Progenitor cell of endocrine pancreas (in vitro differentiated cells): ENCODE measurements around the gene SIX3. TPM values are rescaled to one million over a fixed set of nuclear protein-coding genes. Genes with fewer than 3 reads are reported as not detected.

Source experiments
- DNase-seq: peaks from one replicate; pipeline ENCODE4 v3.0.0; 2021; ENCODE audit warnings: low spot score; ENCODE audit not compliant: unreplicated experiment
- H3K27ac Mint-ChIP-seq: 2 replicates; pipeline ENCODE4 v1.8.0; 2021; ENCODE audit warnings: mild to moderate bottlenecking, moderate library complexity, mixed read lengths
- H3K27me3 Mint-ChIP-seq: 2 replicates; pipeline ENCODE4 v1.8.0; 2021; ENCODE audit warnings: mixed read lengths
- H3K36me3 Mint-ChIP-seq: 2 replicates; pipeline ENCODE4 v1.8.0; 2022; ENCODE audit warnings: mixed read lengths; ENCODE audit not compliant: insufficient read depth
- H3K4me1 Mint-ChIP-seq: 2 replicates; pipeline ENCODE4 v1.8.0; 2021; ENCODE audit warnings: low read depth, mixed read lengths
- H3K4me3 Mint-ChIP-seq: 2 replicates; pipeline ENCODE4 v1.8.0; 2021; ENCODE audit warnings: low read depth, mild to moderate bottlenecking, moderate library complexity, mixed read lengths
- H3K9me3 Mint-ChIP-seq: 2 replicates; pipeline ENCODE4 v1.8.0; 2021; ENCODE audit warnings: low read depth, mixed read lengths
- long read RNA-seq: library from polyadenylated mRNA; unstranded; transcript quantifications from one replicate; pipeline ENCODE4 v2.0.0, GENCODE V29; 2020
- total RNA-seq: library from RNA; stranded (reverse); gene quantifications from 2 replicates; pipeline ENCODE4 v1.2.1, GENCODE V29; 2021
- TF ChIP-seq, protein P1 (sequence below): fragments of 200-600 bp; sonication (generic); IDR thresholded peaks from one replicate; pipeline ENCODE4 v1.5.0; 2021; ENCODE audit warnings: antibody characterized with exemption, mild to moderate bottlenecking; ENCODE audit not compliant: unreplicated experiment

The SIX3 gene
- total RNA-seq = not detected in 2 replicates
- long read RNA-seq = 0 reads

DNA sequence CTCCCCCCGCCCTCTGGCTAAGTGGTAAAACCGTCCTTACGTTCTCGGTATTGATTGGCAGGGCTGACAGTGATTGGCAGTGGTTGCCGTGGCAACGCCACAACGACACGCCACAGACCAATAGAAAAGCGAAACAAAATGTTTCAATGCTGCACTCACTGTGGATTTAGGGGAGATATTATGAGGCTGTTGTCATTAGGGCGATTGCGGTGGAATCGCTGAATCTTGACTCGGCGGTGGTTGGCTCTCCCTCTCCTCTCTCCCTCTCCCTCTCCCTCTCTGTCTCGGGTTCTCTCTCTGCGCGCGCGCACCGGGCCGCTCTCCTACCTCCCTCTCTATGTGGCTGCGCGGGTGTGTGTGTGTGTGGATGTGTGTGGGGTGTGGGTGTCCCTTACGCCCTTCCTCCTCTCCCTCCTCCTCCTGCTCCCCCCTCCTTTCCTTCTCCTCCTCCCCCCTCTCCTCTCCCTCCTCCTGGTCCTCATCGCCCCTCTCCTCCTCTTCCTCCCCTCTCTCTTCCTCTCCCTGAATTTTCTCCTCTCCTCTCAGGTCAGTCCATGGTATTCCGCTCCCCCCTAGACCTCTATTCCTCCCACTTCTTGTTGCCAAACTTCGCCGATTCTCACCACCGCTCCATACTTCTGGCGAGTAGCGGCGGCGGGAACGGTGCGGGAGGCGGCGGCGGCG is at the start of gene SIX3:
Gene SIX3 (plus strand): TSS at position 152 of the 684 bp plus-strand sequence. CDS start 403 bp downstream, at position 555.
- Mint-ChIP-seq H3K27ac (peak within 1 kb of the TSS; percentile 16), H3K9me3 (no peaks in the 10 kb centered on the region), H3K36me3 (no peaks in the 10 kb centered on the region), H3K27me3 (peaks cover 89% of the 10 kb centered on the region), H3K4me1 (peaks cover 16% of the 10 kb centered on the region), H3K4me3 (peak within 1 kb of the TSS; percentile 11)
- DNase-seq = no peak
- TF ChIP-seq, protein P1, sequence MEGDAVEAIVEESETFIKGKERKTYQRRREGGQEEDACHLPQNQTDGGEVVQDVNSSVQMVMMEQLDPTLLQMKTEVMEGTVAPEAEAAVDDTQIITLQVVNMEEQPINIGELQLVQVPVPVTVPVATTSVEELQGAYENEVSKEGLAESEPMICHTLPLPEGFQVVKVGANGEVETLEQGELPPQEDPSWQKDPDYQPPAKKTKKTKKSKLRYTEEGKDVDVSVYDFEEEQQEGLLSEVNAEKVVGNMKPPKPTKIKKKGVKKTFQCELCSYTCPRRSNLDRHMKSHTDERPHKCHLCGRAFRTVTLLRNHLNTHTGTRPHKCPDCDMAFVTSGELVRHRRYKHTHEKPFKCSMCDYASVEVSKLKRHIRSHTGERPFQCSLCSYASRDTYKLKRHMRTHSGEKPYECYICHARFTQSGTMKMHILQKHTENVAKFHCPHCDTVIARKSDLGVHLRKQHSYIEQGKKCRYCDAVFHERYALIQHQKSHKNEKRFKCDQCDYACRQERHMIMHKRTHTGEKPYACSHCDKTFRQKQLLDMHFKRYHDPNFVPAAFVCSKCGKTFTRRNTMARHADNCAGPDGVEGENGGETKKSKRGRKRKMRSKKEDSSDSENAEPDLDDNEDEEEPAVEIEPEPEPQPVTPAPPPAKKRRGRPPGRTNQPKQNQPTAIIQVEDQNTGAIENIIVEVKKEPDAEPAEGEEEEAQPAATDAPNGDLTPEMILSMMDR = no peak

DNA sequence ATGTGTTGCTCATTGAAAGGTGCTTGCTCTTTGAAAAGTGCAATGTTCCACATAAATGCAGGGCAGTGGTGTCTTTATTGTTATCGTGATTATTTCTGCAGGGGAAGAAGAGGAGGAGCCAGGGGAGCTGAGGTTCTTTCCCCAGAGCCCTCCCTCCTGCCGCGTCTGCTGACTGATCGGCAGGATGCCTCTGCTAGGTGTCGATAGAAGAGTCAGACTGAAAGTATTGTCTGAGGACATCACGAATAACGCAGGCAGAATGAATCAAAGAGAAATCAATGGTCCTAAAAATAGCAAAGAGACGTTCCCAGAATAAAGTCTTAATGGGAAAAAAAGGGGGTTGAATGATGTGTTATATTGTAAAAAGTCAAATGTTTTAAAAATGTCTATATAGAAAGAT is 47.4 kb upstream of the SIX3 start:
- Mint-ChIP-seq H3K4me1 (no peaks in the 10 kb centered on the region), H3K4me3 (no peak overlapping the region), H3K9me3 (peaks cover 19% of the 10 kb centered on the region), H3K27me3 (peaks cover 15% of the 10 kb centered on the region), H3K27ac (no peak overlapping the region), H3K36me3 (no peaks in the 10 kb centered on the region)
- DNase-seq = no peak
- TF ChIP-seq, protein P1 = no peak

DNA sequence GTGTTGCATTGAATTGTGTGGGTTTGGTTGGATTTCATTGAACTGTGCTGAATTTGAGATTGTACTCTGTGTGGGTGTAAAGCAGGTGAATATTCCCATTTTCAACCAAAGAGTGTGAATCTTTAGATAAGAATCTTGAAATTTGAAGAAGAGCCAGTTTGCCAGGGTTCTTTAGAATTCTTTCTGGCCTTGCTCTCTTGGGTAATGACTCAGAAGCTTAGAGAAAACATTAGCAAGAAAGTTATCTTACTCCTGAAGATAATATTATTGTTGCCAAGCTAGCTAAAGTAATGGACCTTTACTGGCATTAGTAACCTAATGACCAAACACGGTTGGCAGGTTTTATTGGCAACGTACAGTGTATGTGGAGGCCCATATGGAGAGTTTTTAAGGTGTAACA is 46.4 kb upstream of the SIX3 start:
- Mint-ChIP-seq H3K9me3 (peaks cover 19% of the 10 kb centered on the region), H3K36me3 (no peaks in the 10 kb centered on the region), H3K4me1 (no peaks in the 10 kb centered on the region), H3K4me3 (no peak overlapping the region), H3K27ac (no peak overlapping the region), H3K27me3 (peaks cover 25% of the 10 kb centered on the region)
- DNase-seq = no peak
- TF ChIP-seq, protein P1 = no peak

DNA sequence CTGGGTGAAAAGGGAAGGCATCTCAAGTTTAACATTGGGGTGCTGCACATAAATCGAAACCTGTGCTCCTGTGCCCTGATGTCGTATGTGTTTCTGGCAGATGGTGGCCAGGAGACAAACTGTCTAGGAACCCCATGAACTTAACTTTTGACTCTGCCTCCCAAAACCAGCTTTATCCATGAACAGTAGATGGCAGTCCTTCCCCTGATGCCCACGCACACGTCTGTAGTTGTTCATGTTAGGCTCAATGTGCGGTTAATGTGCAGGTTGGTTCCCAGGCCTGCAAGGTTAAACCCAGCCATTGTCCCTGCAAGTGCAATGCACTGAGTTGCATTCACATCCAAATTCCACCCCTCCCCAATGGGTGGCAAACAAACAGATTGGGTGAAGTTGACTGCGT is 44.1 kb upstream of the SIX3 start:
- Mint-ChIP-seq H3K36me3 (no peaks in the 10 kb centered on the region), H3K27ac (no peak overlapping the region), H3K4me3 (no peak overlapping the region), H3K4me1 (no peaks in the 10 kb centered on the region), H3K27me3 (peaks cover 44% of the 10 kb centered on the region), H3K9me3 (peaks cover 5% of the 10 kb centered on the region)
- no peak for DNase-seq
- TF ChIP-seq, protein P1 = no peak

- Mint-ChIP-seq H3K4me1 (no peaks in the 10 kb centered on the region), H3K27me3 (peaks cover 64% of the 10 kb centered on the region), H3K36me3 (no peaks in the 10 kb centered on the region), H3K9me3 (peaks cover 3% of the 10 kb centered on the region), H3K27ac (no peak overlapping the region), H3K4me3 (no peak overlapping the region)
- DNase-seq = no peak
- TF ChIP-seq, protein P1 = no peak
These were observed 39.0 kb upstream of the SIX3 start for GRCh38 chr2:44902217-44903137.
